GM21723 (cell line): ENCODE results near the gene PANK4.
"Not testable (repeated sequence)": the region's sequence is repeated elsewhere in the genome, so short reads cannot be mapped to it uniquely, and the experiment has no call there.

ENCODE experiments used
- ATAC-seq: cut with Tn5 transposase; IDR thresholded peaks from one replicate; pipeline ENCODE4 v1.9.1; 2021; ENCODE audit warnings: mild to moderate bottlenecking, moderate library complexity; ENCODE audit not compliant: unreplicated experiment

PANK4 gene

GRCh38 chr1:2559509-2560298 is 33.3 kb upstream of the PANK4 start:
- no peak for ATAC-seq

- ATAC-seq, result no peak
Observed at GRCh38 chr1:2558861-2559260, 32.5 kb upstream of the PANK4 start.

GRCh38 chr1:2558420-2558819 is 32.0 kb upstream of the PANK4 start:
- ATAC-seq, result no peak

GRCh38 chr1:2557482-2558400 is 31.3 kb upstream of the PANK4 start:
- ATAC-seq, result no peak

GRCh38 chr1:2556678-2557481 is 30.5 kb upstream of the PANK4 start:
- ATAC-seq, result no peak

GRCh38 chr1:2556277-2556677 is 29.9 kb upstream of the PANK4 start, which contains the start of gene TNFRSF14:
TNFRSF14 (plus strand) TSS chr1:2556371; CDS start chr1:2556665, 294 bp downstream.
- no peak for ATAC-seq

- ATAC-seq, result no peak
Observed at GRCh38 chr1:2555634-2556276, 29.4 kb upstream of the PANK4 start.

GRCh38 chr1:2554621-2555387 is 28.4 kb upstream of the PANK4 start:
- no peak for ATAC-seq

GRCh38 chr1:2553871-2554620 is 27.6 kb upstream of the PANK4 start:
- ATAC-seq, result no peak

GRCh38 chr1:2553076-2553475 is 26.7 kb upstream of the PANK4 start:
- ATAC-seq, result not testable (repeated sequence)

GRCh38 chr1:2552189-2552588 is 25.8 kb upstream of the PANK4 start:
- ATAC-seq, result no peak

- not testable (repeated sequence) for ATAC-seq
Observed at GRCh38 chr1:2551544-2551943, 25.1 kb upstream of the PANK4 start.

GRCh38 chr1:2550309-2550861 is 24.0 kb upstream of the PANK4 start:
- not testable (repeated sequence) for ATAC-seq

GRCh38 chr1:2549367-2550029 is 23.1 kb upstream of the PANK4 start:
- ATAC-seq, result not testable (repeated sequence)

- peak; percentile 24 for ATAC-seq
Observed at GRCh38 chr1:2548068-2548589, 21.7 kb upstream of the PANK4 start.

- ATAC-seq, result peak; percentile 1
Observed at GRCh38 chr1:2547210-2548067, 21.0 kb upstream of the PANK4 start.
